Osteocyte (in vitro differentiated cells): Measurements from ENCODE around the gene BRIP1. TPM values are rescaled to one million over a fixed set of nuclear protein-coding genes. Genes with fewer than 3 reads are reported as not detected.

ENCODE experiments used
- DNase-seq: peaks from one replicate; pipeline ENCODE4 v3.0.0; 2021; ENCODE audit warnings: mixed read lengths; ENCODE audit not compliant: unreplicated experiment; ENCODE audit errors: extremely low spot score
- H3K27ac Mint-ChIP-seq: one replicate; pipeline ENCODE4 v1.8.0; 2021; ENCODE audit warnings: mild to moderate bottlenecking, mixed read lengths; ENCODE audit not compliant: unreplicated experiment
- H3K27me3 Mint-ChIP-seq: one replicate; pipeline ENCODE4 v1.8.0; 2021; ENCODE audit warnings: mixed read lengths; ENCODE audit not compliant: unreplicated experiment
- H3K36me3 Mint-ChIP-seq: one replicate; pipeline ENCODE4 v1.8.0; 2021; ENCODE audit warnings: mixed read lengths; ENCODE audit not compliant: unreplicated experiment
- H3K4me1 Mint-ChIP-seq: one replicate; pipeline ENCODE4 v1.8.0; 2021; ENCODE audit warnings: mixed read lengths; ENCODE audit not compliant: unreplicated experiment
- H3K4me3 Mint-ChIP-seq: one replicate; pipeline ENCODE4 v1.8.0; 2021; ENCODE audit warnings: mild to moderate bottlenecking, moderate library complexity, mixed read lengths; ENCODE audit not compliant: unreplicated experiment
- H3K9me3 Mint-ChIP-seq: one replicate; pipeline ENCODE4 v1.8.0; 2021; ENCODE audit warnings: mixed read lengths; ENCODE audit not compliant: unreplicated experiment
- total RNA-seq: library from RNA; stranded (reverse); gene quantifications from 2 replicates; pipeline ENCODE4 v1.2.1, GENCODE V29; 2021
- TF ChIP-seq, protein P1 (sequence below): fragments of 200-600 bp; sonication (generic); IDR thresholded peaks from 2 replicates; pipeline ENCODE4 v1.5.0; 2021; ENCODE audit warnings: antibody characterized with exemption, mild to moderate bottlenecking, moderate library complexity

The BRIP1 gene
- total RNA-seq, 1 donor from 2014 or later: 4.6 TPM

DNA sequence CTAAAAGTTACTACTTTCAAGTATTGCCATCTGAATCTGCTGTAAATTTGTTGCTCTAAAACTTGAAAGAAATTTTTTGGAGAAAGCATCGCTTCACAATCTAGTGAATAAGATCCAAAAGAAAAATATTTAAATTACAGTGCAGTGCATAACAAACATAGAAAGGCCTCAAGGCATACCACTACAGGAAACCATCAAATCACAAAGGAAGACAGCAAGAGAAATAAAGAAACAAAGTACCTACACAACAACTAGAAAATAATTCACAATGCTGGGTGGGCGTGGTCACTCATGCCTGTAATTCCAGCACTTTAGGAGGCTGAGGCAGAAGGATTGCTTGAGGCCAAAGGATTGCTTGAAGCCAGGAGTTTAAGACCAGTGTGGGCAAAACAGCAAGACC is 104.9 kb downstream of the BRIP1 start:
- no peak for DNase-seq
- Mint-ChIP-seq H3K27me3 (no peaks in the 10 kb centered on the region), H3K4me3 (no peak overlapping the region), H3K9me3 (peaks cover 38% of the 10 kb centered on the region), H3K4me1 (peaks cover 20% of the 10 kb centered on the region), H3K27ac (no peak overlapping the region), H3K36me3 (peaks cover 21% of the 10 kb centered on the region)
- TF ChIP-seq, protein P1, sequence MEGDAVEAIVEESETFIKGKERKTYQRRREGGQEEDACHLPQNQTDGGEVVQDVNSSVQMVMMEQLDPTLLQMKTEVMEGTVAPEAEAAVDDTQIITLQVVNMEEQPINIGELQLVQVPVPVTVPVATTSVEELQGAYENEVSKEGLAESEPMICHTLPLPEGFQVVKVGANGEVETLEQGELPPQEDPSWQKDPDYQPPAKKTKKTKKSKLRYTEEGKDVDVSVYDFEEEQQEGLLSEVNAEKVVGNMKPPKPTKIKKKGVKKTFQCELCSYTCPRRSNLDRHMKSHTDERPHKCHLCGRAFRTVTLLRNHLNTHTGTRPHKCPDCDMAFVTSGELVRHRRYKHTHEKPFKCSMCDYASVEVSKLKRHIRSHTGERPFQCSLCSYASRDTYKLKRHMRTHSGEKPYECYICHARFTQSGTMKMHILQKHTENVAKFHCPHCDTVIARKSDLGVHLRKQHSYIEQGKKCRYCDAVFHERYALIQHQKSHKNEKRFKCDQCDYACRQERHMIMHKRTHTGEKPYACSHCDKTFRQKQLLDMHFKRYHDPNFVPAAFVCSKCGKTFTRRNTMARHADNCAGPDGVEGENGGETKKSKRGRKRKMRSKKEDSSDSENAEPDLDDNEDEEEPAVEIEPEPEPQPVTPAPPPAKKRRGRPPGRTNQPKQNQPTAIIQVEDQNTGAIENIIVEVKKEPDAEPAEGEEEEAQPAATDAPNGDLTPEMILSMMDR: no peak

DNA sequence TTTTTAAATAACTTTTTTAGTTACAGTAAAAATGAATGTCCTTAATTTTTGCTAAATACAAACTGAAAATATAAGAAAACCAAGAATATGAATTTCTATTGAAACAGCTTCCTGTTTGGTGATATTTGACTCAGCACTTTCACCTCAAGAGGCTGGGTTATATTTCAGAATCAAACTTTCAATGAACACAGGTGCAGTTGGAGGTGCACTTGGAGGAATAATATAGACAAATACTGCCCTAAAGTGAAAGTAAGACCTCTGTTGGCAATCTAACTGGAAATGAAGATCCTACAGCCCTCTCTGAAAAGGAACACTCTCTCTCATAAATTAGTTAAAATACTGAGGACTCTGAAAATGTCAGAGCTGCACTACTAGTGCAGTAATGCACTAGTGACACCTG is 106.2 kb downstream of the BRIP1 start:
- Mint-ChIP-seq H3K27me3 (no peaks in the 10 kb centered on the region), H3K27ac (peak overlapping the region; percentile 23)
- TF ChIP-seq, protein P1: no peak

DNA sequence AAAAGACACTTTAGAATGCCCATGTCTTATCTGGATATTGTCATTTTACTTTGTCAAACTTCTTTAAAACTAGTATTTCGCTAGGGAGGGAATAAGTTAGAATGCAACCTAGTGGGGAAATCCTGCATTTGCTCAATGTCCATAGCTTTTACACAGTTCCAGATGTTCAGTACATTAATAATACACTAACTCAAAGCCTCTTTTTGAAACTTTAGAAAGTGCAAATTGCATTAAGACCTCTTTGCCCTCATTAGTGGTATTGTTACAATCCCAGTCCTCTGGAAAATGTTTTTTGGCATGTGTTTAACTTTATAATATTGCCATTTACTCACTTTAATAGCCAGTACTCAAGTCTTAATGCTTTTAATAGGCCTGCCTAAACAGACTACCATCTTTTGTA is 106.8 kb downstream of the BRIP1 start:
- Mint-ChIP-seq H3K36me3 (peaks cover 16% of the 10 kb centered on the region), H3K4me3 (no peak overlapping the region), H3K27ac (no peak overlapping the region), H3K27me3 (no peaks in the 10 kb centered on the region), H3K9me3 (peaks cover 19% of the 10 kb centered on the region), H3K4me1 (peaks cover 20% of the 10 kb centered on the region)
- TF ChIP-seq, protein P1: peak; percentile 11
- no peak for DNase-seq

More for the DNA sequence above, 106.2 kb downstream of the BRIP1 start:
- Mint-ChIP-seq H3K4me3 (no peak overlapping the region), H3K4me1 (peaks cover 20% of the 10 kb centered on the region), H3K9me3 (peaks cover 25% of the 10 kb centered on the region), H3K36me3 (peaks cover 19% of the 10 kb centered on the region)
- no peak for DNase-seq

DNA sequence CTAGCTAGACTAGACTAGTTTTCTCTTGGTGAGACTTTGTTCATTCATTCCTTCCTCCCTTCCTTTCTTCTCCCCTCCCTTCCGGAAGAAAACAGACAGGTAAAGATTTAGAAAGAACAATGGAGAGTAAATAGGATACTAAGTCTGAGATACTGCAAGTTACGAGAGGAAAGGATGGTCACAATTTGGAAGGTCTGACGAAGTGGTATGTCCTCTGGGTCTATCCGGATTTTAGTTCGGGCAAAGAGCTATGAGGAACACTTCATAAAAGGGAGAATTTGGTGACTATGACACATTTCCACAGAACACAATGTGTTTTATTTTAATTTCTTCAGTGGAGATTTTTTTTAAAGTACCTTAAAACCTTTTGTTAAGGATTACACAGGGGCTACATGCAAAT is 107.7 kb downstream of the BRIP1 start:
- no peak for DNase-seq
- TF ChIP-seq, protein P1: no peak
- no peak overlapping the region for H3K4me3 Mint-ChIP-seq
- H3K36me3 Mint-ChIP-seq: peaks cover 13% of the 10 kb centered on the region
- no peak overlapping the region for H3K27ac Mint-ChIP-seq
- peaks cover 15% of the 10 kb centered on the region for H3K9me3 Mint-ChIP-seq
- no peaks in the 10 kb centered on the region for H3K27me3 Mint-ChIP-seq
- peaks cover 25% of the 10 kb centered on the region for H3K4me1 Mint-ChIP-seq

DNA sequence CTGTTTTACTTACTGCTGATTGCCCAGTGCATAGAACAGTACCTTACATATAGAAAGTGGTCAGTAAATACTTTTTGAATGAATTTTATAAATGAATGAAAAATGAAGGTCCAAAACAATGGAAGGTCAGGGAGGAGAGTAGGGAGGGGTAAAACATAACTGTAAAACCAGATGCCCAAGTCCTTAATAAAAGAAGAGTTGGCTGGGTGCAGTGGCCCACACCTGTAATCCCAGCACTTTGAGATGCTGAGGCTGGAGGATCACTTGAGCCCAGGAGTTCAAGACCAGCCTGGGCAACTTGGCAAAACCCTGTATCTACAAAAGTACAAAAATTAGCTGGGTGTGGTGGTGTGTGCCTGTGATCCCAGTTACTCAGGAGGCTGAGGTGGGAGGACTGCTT is 108.2 kb downstream of the BRIP1 start:
- Mint-ChIP-seq H3K9me3 (peaks cover 12% of the 10 kb centered on the region), H3K4me1 (peaks cover 25% of the 10 kb centered on the region), H3K27ac (no peak overlapping the region), H3K36me3 (peaks cover 14% of the 10 kb centered on the region), H3K27me3 (no peaks in the 10 kb centered on the region), H3K4me3 (no peak overlapping the region)
- DNase-seq: no peak
- TF ChIP-seq, protein P1: no peak
